A673 (cell line): ENCODE data around the gene UST.

ENCODE experiments used
- EZH2 ChIP-seq: fragments of 200-600 bp; sonication (generic); IDR thresholded peaks from 2 replicates; pipeline ENCODE4 v1.6.1; 2017; ENCODE audit warnings: borderline replicate concordance, low read depth, mild to moderate bottlenecking, mixed read lengths, antibody characterized with exemption, low read length; ENCODE audit not compliant: poor library complexity, severe bottlenecking
- TF ChIP-seq, protein P1 (sequence below): fragments of 300-800, 200-600 bp; sonication (generic); conservative IDR thresholded peaks from 2 replicates; pipeline ENCODE4 v1.5.1; 2017; ENCODE audit warnings: low read depth, mild to moderate bottlenecking, antibody characterized with exemption, low read length, moderate library complexity, mixed read lengths

GRCh38 chr6:149064001-149064659 lies 317.3 kb downstream of the UST start:
- TF ChIP-seq, protein P1, sequence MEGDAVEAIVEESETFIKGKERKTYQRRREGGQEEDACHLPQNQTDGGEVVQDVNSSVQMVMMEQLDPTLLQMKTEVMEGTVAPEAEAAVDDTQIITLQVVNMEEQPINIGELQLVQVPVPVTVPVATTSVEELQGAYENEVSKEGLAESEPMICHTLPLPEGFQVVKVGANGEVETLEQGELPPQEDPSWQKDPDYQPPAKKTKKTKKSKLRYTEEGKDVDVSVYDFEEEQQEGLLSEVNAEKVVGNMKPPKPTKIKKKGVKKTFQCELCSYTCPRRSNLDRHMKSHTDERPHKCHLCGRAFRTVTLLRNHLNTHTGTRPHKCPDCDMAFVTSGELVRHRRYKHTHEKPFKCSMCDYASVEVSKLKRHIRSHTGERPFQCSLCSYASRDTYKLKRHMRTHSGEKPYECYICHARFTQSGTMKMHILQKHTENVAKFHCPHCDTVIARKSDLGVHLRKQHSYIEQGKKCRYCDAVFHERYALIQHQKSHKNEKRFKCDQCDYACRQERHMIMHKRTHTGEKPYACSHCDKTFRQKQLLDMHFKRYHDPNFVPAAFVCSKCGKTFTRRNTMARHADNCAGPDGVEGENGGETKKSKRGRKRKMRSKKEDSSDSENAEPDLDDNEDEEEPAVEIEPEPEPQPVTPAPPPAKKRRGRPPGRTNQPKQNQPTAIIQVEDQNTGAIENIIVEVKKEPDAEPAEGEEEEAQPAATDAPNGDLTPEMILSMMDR, result no peak
- no peak for TF ChIP-seq EZH2
